HL-60 (cell line): ENCODE data around the gene KANSL1.

ENCODE experiments used
- DNase-seq, 2 experiments: peaks; one replicate each; pipeline ENCODE4 v3.0.0-alpha.2; 2010 to 2020; ENCODE audit warnings: low read depth in 1 of 2, low spot score in 1 of 2
- H3K27ac ChIP-seq: fragments of 250-450 bp; sonication (Bioruptor Pico); replicated peaks from 2 replicates; pipeline ENCODE4 v1.5.1; 2020; ENCODE audit warnings: mild to moderate bottlenecking, moderate library complexity
- H3K27me3 ChIP-seq: fragments of 250-450 bp; sonication (Bioruptor Pico); 2 replicates; pipeline ENCODE4 v1.5.1; 2021; ENCODE audit warnings: mild to moderate bottlenecking, moderate library complexity; ENCODE audit not compliant: insufficient read depth, poor library complexity, severe bottlenecking
- H3K4me3 ChIP-seq: replicated peaks from 2 replicates; pipeline ENCODE4 v1.5.1; 2011; ENCODE audit warnings: mild to moderate bottlenecking, control low read depth, low read length; ENCODE audit not compliant: insufficient read depth
- GABPA ChIP-seq: IDR thresholded peaks from 2 replicates; pipeline ENCODE4 v1.6.1; 2012; ENCODE audit warnings: low read depth
- POLR2AphosphoS5 ChIP-seq: IDR thresholded peaks from 2 replicates; pipeline ENCODE4 v1.6.1; 2012; ENCODE audit warnings: low read depth
- REST ChIP-seq: IDR thresholded peaks from 2 replicates; pipeline ENCODE4 v1.6.1; 2012; ENCODE audit warnings: low read depth; ENCODE audit not compliant: insufficient replicate concordance
- SPI1 ChIP-seq: IDR thresholded peaks from 2 replicates; pipeline ENCODE4 v1.6.1; 2012; ENCODE audit warnings: low read depth, mild to moderate bottlenecking, borderline replicate concordance
- TF ChIP-seq, protein P1 (sequence below): IDR thresholded peaks from one replicate; pipeline ENCODE4 v1.5.1; 2011; ENCODE audit warnings: low read length, control low read depth, inconsistent platforms; ENCODE audit not compliant: insufficient read depth

Gene KANSL1

GRCh38 chr17:46082257-46082656, 111.0 kb downstream of the KANSL1 start:
- Histone ChIP-seq H3K4me3 (no peak overlapping the region), H3K27me3 (no peaks in the 10 kb centered on the region), H3K27ac (no peak overlapping the region)
- no peak for DNase-seq
- TF ChIP-seq GABPA = no peak
- TF ChIP-seq, protein P1, sequence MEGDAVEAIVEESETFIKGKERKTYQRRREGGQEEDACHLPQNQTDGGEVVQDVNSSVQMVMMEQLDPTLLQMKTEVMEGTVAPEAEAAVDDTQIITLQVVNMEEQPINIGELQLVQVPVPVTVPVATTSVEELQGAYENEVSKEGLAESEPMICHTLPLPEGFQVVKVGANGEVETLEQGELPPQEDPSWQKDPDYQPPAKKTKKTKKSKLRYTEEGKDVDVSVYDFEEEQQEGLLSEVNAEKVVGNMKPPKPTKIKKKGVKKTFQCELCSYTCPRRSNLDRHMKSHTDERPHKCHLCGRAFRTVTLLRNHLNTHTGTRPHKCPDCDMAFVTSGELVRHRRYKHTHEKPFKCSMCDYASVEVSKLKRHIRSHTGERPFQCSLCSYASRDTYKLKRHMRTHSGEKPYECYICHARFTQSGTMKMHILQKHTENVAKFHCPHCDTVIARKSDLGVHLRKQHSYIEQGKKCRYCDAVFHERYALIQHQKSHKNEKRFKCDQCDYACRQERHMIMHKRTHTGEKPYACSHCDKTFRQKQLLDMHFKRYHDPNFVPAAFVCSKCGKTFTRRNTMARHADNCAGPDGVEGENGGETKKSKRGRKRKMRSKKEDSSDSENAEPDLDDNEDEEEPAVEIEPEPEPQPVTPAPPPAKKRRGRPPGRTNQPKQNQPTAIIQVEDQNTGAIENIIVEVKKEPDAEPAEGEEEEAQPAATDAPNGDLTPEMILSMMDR = no peak
- TF ChIP-seq POLR2AphosphoS5 = no peak
- no peak for TF ChIP-seq REST
- TF ChIP-seq SPI1 = no peak

GRCh38 chr17:46081018-46081320, 112.3 kb downstream of the KANSL1 start:
- no peak overlapping the region for H3K4me3 ChIP-seq
- no peak for DNase-seq
- TF ChIP-seq GABPA = no peak
- no peak for TF ChIP-seq REST
- no peak for TF ChIP-seq POLR2AphosphoS5
- no peak for TF ChIP-seq SPI1
- TF ChIP-seq, protein P1 = no peak
- no peak overlapping the region for H3K27ac ChIP-seq
- no peaks in the 10 kb centered on the region for H3K27me3 ChIP-seq

GRCh38 chr17:46080118-46081017, 112.9 kb downstream of the KANSL1 start:
- TF ChIP-seq POLR2AphosphoS5 (no peak), SPI1 (no peak), REST (no peak), GABPA (no peak)
- TF ChIP-seq, protein P1 = no peak
- Histone ChIP-seq H3K4me3 (no peak overlapping the region), H3K27me3 (no peaks in the 10 kb centered on the region), H3K27ac (no peak overlapping the region)
- DNase-seq = no peak
